ENCODE measurements around the gene STIM2. TPM values are rescaled to one million over a fixed set of nuclear protein-coding genes. Genes with fewer than 3 reads are reported as not detected.

STIM2 gene
- total RNA-seq, 1 donor from 2014 or later, result 18.4 TPM

DNA sequence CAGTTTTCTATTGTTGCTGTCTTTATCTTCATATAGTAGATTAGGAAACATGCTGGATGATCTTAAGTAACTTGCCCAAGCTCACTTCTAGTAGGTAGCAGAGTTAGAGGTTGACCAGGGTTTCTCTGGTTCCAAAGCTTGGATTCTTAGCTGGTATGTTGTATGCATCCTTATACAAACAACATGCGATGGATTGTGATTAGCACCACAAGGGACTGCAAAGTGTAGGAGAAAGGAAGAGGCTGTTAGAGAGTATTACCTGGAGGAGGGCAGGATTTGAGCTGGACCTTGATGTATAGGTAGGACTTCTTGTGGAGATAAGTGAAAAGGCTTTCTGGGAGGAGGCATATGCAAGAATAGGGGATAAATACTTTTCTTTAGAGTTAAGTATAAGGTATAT is 5.6 kb downstream of the STIM2 start:
- no peak overlapping the region for H3K27ac Mint-ChIP-seq (ENCODE audit: unreplicated experiment)
- no peaks in the 10 kb centered on the region for H3K36me3 ChIP-seq (ENCODE audit: insufficient read depth, low read length)
- no peaks in the 10 kb centered on the region for H3K27me3 Mint-ChIP-seq (ENCODE audit: low read depth, unreplicated experiment)
- peaks cover 7% of the 10 kb centered on the region for H3K4me1 Mint-ChIP-seq (ENCODE audit: low read depth, unreplicated experiment)
- H3K27me3 ChIP-seq (ENCODE audit: insufficient read depth, low read length), result no peaks in the 10 kb centered on the region
- peaks cover 32% of the 10 kb centered on the region for H4K20me1 ChIP-seq (ENCODE audit: insufficient read depth, low read length)
- no peak overlapping the region for H3K9ac ChIP-seq (ENCODE audit: low read length)
- no peaks in the 10 kb centered on the region for H3K9me3 ChIP-seq (ENCODE audit: insufficient read depth, low read depth, low read length)
- no peaks in the 10 kb centered on the region for H3K4me1 ChIP-seq (ENCODE audit: insufficient read depth, low read length)
- peaks cover 95% of the 10 kb centered on the region for H3K79me2 ChIP-seq (ENCODE audit: insufficient read depth, low read length)
- no peak overlapping the region for H2AFZ ChIP-seq (ENCODE audit: low read depth, low read length)
- TF ChIP-seq EZH2 (IDR thresholded peaks at IDR 0.05; ENCODE audit: insufficient read depth, low read length) (no peak), CTCF (IDR thresholded peaks at IDR 0.05; ENCODE audit: insufficient read depth, low read depth, low read length) (no peak)
- no peak overlapping the region for H3K4me3 ChIP-seq (ENCODE audit: insufficient read depth, low read depth, low read length)
- no peaks in the 10 kb centered on the region for H3K9me3 Mint-ChIP-seq (ENCODE audit: unreplicated experiment)
- DNase-seq (ENCODE audit: low read depth), result no peak
- no peak overlapping the region for H3K4me3 Mint-ChIP-seq (ENCODE audit: unreplicated experiment)
- H3K4me2 ChIP-seq (ENCODE audit: low read length), result no peak overlapping the region
- H3K36me3 Mint-ChIP-seq (ENCODE audit: low read depth, unreplicated experiment), result no peaks in the 10 kb centered on the region
- no peak overlapping the region for H3K27ac ChIP-seq (ENCODE audit: low read depth, low read length)
- FAIRE-seq, result no peak

DNA sequence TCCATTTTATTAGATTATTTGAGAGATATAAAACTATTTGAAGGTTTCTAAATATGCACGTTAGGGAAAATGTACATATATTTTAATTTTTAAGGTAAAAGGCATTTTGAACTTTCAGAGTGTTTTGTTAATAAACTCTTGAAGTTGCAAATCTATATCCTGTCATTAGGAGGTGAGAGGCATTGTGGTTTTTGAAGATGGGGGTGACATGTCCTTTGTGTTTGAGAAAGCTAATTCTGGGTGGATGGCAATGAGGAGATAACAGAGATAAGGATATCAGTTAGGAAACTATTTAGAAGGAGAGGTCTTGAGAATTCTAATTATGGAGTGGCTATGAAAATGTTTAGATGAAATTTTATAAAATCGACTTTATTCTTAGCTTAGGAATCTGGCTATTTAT is 6.1 kb downstream of the STIM2 start:
- no peak overlapping the region for H3K27ac ChIP-seq (ENCODE audit: low read depth, low read length)

More for the DNA sequence above, 6.1 kb downstream of the STIM2 start:
- H3K4me3 ChIP-seq (ENCODE audit: insufficient read depth, low read depth, low read length), result no peak overlapping the region
- Mint-ChIP-seq H3K36me3 (ENCODE audit: low read depth, unreplicated experiment) (no peaks in the 10 kb centered on the region), H3K4me3 (ENCODE audit: unreplicated experiment) (no peak overlapping the region), H3K27ac (ENCODE audit: unreplicated experiment) (no peak overlapping the region), H3K9me3 (ENCODE audit: unreplicated experiment) (no peaks in the 10 kb centered on the region), H3K4me1 (ENCODE audit: low read depth, unreplicated experiment) (peaks cover 10% of the 10 kb centered on the region), H3K27me3 (ENCODE audit: low read depth, unreplicated experiment) (no peaks in the 10 kb centered on the region)
- no peak overlapping the region for H2AFZ ChIP-seq (ENCODE audit: low read depth, low read length)
- no peaks in the 10 kb centered on the region for H3K4me1 ChIP-seq (ENCODE audit: insufficient read depth, low read length)
- H3K36me3 ChIP-seq (ENCODE audit: insufficient read depth, low read length), result no peaks in the 10 kb centered on the region
- H3K27me3 ChIP-seq (ENCODE audit: insufficient read depth, low read length), result no peaks in the 10 kb centered on the region
- FAIRE-seq (no peak), DNase-seq (ENCODE audit: low read depth) (no peak)
- peaks cover 97% of the 10 kb centered on the region for H3K79me2 ChIP-seq (ENCODE audit: insufficient read depth, low read length)
- no peaks in the 10 kb centered on the region for H3K9me3 ChIP-seq (ENCODE audit: insufficient read depth, low read depth, low read length)
- no peak overlapping the region for H3K4me2 ChIP-seq (ENCODE audit: low read length)
- peaks cover 30% of the 10 kb centered on the region for H4K20me1 ChIP-seq (ENCODE audit: insufficient read depth, low read length)
- H3K9ac ChIP-seq (ENCODE audit: low read length), result no peak overlapping the region
- TF ChIP-seq EZH2 (IDR thresholded peaks at IDR 0.05; ENCODE audit: insufficient read depth, low read length), result no peak
- TF ChIP-seq CTCF (IDR thresholded peaks at IDR 0.05; ENCODE audit: insufficient read depth, low read depth, low read length), result no peak

Measured in astrocyte (in vitro differentiated cells and primary cell).